GM23338 (cell line): ENCODE results near the gene RAB27B.

ENCODE experiments used
- CREB1 ChIP-seq: fragments of 250-450 bp; sonication (Bioruptor Pico); IDR thresholded peaks from 2 replicates; pipeline ENCODE4 v1.5.0; 2020; ENCODE audit warnings: low read depth, mild to moderate bottlenecking, moderate library complexity
- EZH2 ChIP-seq: fragments of 200-600 bp; sonication (generic); IDR thresholded peaks from one replicate; pipeline ENCODE4 v1.8.0; 2017; ENCODE audit warnings: antibody characterized with exemption, mild to moderate bottlenecking, low read depth; ENCODE audit not compliant: unreplicated experiment
- EZH2phosphoT487 ChIP-seq: fragments of 200-600 bp; sonication (generic); IDR thresholded peaks from one replicate; pipeline ENCODE4 v1.8.1; 2018; ENCODE audit warnings: antibody characterized with exemption; ENCODE audit not compliant: unreplicated experiment
- POLR2AphosphoS5 ChIP-seq: IDR thresholded peaks from 2 replicates; pipeline ENCODE4 v1.6.1; 2016; ENCODE audit warnings: antibody characterized with exemption, low read depth
- TF ChIP-seq, protein P1 (sequence below), 2 experiments: fragments of 200-600 bp in 1 of 2; sonication (generic) in 1 of 2; conservative IDR thresholded peaks; 2 replicates each; pipeline versions ENCODE4 v1.5.1 to v1.6.1; 2016 to 2017; ENCODE audit warnings: antibody characterized with exemption in 2 of 2, low read depth in 2 of 2, mild to moderate bottlenecking in 2 of 2, moderate library complexity in 1 of 2

DNA sequence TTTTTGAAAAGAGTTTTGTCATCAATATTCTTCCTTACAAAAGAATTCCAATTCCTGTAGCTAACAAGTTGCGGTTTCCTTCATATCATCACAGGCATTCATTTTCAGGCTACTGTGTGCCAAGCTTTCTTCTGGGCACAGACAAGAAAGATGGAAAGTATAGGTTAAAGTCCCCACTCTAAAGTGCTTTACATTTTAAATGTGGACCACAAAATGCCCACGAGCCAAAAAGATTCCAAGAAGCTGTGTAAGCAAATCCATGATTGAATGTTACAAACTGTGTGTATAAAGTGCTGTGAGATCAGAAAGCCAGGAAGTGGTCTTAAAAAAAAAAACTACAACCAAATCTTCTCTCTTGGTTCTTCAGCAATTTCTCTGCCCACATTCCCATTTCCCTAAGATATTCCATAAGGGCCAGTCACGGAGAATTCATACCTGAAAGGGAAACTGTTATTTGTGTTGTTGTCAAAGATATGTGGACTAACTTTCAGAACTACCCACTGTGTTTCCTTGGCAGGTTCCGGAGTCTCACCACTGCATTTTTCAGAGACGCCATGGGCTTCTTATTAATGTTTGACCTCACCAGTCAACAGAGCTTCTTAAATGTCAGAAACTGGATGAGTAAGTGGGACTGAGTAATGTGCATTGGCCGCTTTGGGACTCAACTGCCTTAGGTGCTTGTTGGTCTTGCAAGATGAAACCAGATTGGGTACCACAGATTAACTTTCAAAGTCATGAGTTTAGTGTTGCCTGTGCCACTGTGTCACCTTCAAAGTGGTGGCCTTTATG, 55.7 kb downstream of the RAB27B start:
- TF ChIP-seq, protein P1, sequence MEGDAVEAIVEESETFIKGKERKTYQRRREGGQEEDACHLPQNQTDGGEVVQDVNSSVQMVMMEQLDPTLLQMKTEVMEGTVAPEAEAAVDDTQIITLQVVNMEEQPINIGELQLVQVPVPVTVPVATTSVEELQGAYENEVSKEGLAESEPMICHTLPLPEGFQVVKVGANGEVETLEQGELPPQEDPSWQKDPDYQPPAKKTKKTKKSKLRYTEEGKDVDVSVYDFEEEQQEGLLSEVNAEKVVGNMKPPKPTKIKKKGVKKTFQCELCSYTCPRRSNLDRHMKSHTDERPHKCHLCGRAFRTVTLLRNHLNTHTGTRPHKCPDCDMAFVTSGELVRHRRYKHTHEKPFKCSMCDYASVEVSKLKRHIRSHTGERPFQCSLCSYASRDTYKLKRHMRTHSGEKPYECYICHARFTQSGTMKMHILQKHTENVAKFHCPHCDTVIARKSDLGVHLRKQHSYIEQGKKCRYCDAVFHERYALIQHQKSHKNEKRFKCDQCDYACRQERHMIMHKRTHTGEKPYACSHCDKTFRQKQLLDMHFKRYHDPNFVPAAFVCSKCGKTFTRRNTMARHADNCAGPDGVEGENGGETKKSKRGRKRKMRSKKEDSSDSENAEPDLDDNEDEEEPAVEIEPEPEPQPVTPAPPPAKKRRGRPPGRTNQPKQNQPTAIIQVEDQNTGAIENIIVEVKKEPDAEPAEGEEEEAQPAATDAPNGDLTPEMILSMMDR (conservative IDR thresholded peaks at IDR 0.05; ENCODE audit: low read depth in 2 of 2): no peak
- TF ChIP-seq POLR2AphosphoS5: no peak
- no peak for TF ChIP-seq EZH2phosphoT487
- TF ChIP-seq EZH2: no peak
- TF ChIP-seq CREB1 (CRISPR knock-in tag): no peak
